ENCODE measurements around the gene SNCB.
A peak's percentile ranks its signal among the peaks of the same experiment; 100 is the strongest.

SNCB gene

DNA sequence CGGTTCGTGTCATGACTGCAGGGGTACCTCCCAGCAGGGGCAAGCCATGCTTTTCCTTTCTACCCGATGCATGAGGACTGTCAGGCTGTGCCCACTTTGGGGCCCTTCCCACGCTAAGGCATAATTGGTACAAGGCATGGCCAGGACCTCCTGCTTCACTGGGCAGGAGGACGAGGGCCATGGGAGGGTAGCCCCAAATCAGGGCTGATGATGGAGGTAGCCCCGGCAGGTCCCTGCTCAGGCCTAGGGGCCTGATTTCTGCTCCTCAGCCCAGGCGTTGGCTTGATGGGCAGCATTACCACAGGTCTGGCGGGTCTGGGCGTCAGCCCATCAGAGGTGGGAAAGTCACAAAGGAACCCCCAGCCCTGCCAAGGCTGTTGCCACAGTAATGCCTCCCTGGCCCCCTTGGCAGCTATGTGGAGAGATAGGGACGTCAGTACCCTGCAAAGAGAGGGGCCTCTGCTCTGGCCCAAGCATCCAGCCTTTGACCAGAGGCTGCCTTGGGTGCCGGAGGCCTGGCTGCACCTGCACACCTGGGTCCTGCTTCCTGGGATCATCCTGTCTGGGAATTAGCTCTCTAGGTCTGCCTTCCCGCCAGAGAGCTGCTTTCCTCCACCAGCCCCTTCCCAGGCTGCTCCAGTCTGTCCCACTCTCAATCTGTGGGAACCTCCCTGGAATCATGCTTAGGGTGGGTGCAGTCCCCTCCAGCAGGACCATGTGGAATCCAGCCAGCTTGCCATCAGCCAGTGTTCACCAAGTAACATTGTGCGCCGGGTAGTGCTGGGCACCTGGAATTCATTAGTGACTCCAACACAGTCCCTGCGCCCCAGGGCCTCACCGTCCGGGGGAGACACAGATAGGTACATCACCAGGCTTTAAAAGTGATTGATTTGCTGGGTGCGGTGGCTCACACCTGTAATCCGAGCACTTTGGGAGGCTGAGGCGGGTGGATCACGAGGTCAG, 32.3 kb upstream of the SNCB start:
- Mint-ChIP-seq H3K4me1 (peaks cover 6% of the 10 kb centered on the region), H3K4me3 (no peak overlapping the region), H3K9me3 (peaks cover 3% of the 10 kb centered on the region), H3K27ac (no peak overlapping the region), H3K36me3 (ENCODE audit: low read depth) (peaks cover 4% of the 10 kb centered on the region), H3K27me3 (ENCODE audit: low read depth) (peaks cover 52% of the 10 kb centered on the region)
- TF ChIP-seq CTCF (IDR thresholded peaks at IDR 0.05; ENCODE audit: unreplicated experiment in 3 of 3): no peak

- Mint-ChIP-seq H3K36me3 (ENCODE audit: low read depth) (peaks cover 4% of the 10 kb centered on the region), H3K4me1 (peaks cover 6% of the 10 kb centered on the region), H3K27me3 (ENCODE audit: low read depth) (peaks cover 49% of the 10 kb centered on the region), H3K27ac (no peak overlapping the region), H3K9me3 (peaks cover 3% of the 10 kb centered on the region), H3K4me3 (no peak overlapping the region)
- no peak for TF ChIP-seq CTCF (IDR thresholded peaks at IDR 0.05; ENCODE audit: unreplicated experiment in 3 of 3)
Observed at GRCh38 chr5:176661676-176662075, 31.3 kb upstream of the SNCB start.

GRCh38 chr5:176660860-176661641, 30.7 kb upstream of the SNCB start:
- peaks cover 3% of the 10 kb centered on the region for H3K9me3 Mint-ChIP-seq
- H3K4me3 Mint-ChIP-seq: no peak overlapping the region
- no peak overlapping the region for H3K27ac Mint-ChIP-seq

GRCh38 chr5:176660530-176660859, 30.2 kb upstream of the SNCB start:
- H3K27ac Mint-ChIP-seq: no peak overlapping the region
- TF ChIP-seq CTCF (IDR thresholded peaks at IDR 0.05; ENCODE audit: unreplicated experiment in 3 of 3): no peak
- no peak overlapping the region for H3K4me3 Mint-ChIP-seq
- H3K27me3 Mint-ChIP-seq (ENCODE audit: low read depth): peaks cover 38% of the 10 kb centered on the region
- peaks cover 6% of the 10 kb centered on the region for H3K4me1 Mint-ChIP-seq
- H3K9me3 Mint-ChIP-seq: peaks cover 2% of the 10 kb centered on the region
- peaks cover 4% of the 10 kb centered on the region for H3K36me3 Mint-ChIP-seq (ENCODE audit: low read depth)

More at GRCh38 chr5:176660860-176661641, 30.7 kb upstream of the SNCB start:
- TF ChIP-seq CTCF (IDR thresholded peaks at IDR 0.05; ENCODE audit: unreplicated experiment in 3 of 3): peak; percentile 95 to 97 (median 97)
- Mint-ChIP-seq H3K4me1 (peaks cover 6% of the 10 kb centered on the region), H3K36me3 (ENCODE audit: low read depth) (peaks cover 4% of the 10 kb centered on the region), H3K27me3 (ENCODE audit: low read depth) (peaks cover 43% of the 10 kb centered on the region)

DNA sequence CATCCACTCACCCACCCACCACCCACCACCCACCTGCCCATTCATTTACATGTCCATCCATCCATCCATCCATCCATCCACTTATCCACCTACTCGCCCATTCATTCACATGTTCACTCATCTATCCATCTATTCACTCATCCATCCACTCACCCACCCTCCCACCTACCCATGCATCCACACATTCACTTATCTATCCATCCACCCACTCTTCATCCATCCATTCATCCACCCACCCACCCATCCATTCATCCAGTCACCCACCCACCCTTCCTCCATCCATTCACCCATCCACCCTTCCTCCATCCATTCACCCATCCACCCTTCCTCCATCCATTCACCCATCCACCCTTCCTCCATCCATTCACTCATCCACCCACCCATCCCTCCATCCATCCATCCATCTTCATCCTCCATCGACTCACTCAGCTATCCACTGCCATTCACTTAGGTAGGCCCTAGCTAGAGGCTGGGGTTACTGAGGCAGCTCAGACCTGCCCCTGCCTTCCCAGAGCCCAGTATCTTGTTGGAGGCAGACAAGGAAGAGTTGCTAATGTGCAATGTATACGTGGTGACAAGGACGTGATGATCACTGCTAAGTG, 29.6 kb upstream of the SNCB start:
- Mint-ChIP-seq H3K27ac (no peak overlapping the region), H3K9me3 (no peaks in the 10 kb centered on the region), H3K27me3 (ENCODE audit: low read depth) (peaks cover 32% of the 10 kb centered on the region), H3K4me3 (no peak overlapping the region), H3K4me1 (peaks cover 6% of the 10 kb centered on the region), H3K36me3 (ENCODE audit: low read depth) (peaks cover 4% of the 10 kb centered on the region)
- TF ChIP-seq CTCF (IDR thresholded peaks at IDR 0.05; ENCODE audit: unreplicated experiment in 3 of 3): no peak
